Neural progenitor cell (in vitro differentiated cells): ENCODE results near the gene GDPD3. TPM values are rescaled to one million over a fixed set of nuclear protein-coding genes. Genes with fewer than 3 reads are reported as not detected.

Experiments
- DNase-seq: peaks from one replicate; pipeline ENCODE4 v3.0.0-alpha.2; 2016; ENCODE audit warnings: low spot score
- H2AFZ ChIP-seq: fragments of 200-600 bp; sonication (generic); replicated peaks from 2 replicates; pipeline ENCODE4 v1.6.1; 2016; ENCODE audit warnings: antibody characterized with exemption
- H3F3A ChIP-seq: fragments of 200-600 bp; sonication (generic); 2 replicates; pipeline ENCODE4 v1.6.1; 2016; ENCODE audit warnings: antibody characterized with exemption, low read depth
- H3K27ac ChIP-seq: fragments of 200-600 bp; sonication (generic); 2 replicates; pipeline ENCODE4 v1.5.1; 2016; ENCODE audit warnings: mild to moderate bottlenecking
- H3K27me3 ChIP-seq: fragments of 200-600 bp; sonication (generic); 2 replicates; pipeline ENCODE4 v1.6.1; 2016; ENCODE audit warnings: mild to moderate bottlenecking, moderate library complexity
- H3K36me3 ChIP-seq: fragments of 200-600 bp; sonication (generic); 2 replicates; pipeline ENCODE4 v1.5.1; 2016
- H3K4me1 ChIP-seq: fragments of 200-600 bp; sonication (generic); 2 replicates; pipeline ENCODE4 v1.6.1; 2016; ENCODE audit warnings: mixed run types
- H3K4me2 ChIP-seq: fragments of 200-600 bp; sonication (generic); 2 replicates; pipeline ENCODE4 v1.6.1; 2016
- H3K4me3 ChIP-seq: fragments of 200-600 bp; sonication (generic); 2 replicates; pipeline ENCODE4 v1.5.1; 2016
- H3K79me2 ChIP-seq: fragments of 200-600 bp; sonication (generic); 2 replicates; pipeline ENCODE4 v1.6.1; 2016; ENCODE audit warnings: low read depth
- H3K9ac ChIP-seq: fragments of 200-600 bp; sonication (generic); 2 replicates; pipeline ENCODE4 v1.6.1; 2016
- H3K9me3 ChIP-seq: fragments of 200-600 bp; sonication (generic); 2 replicates; pipeline ENCODE4 v1.5.1; 2016; ENCODE audit warnings: low read depth
- H4K20me1 ChIP-seq: fragments of 200-600 bp; sonication (generic); 2 replicates; pipeline ENCODE4 v1.6.1; 2016; ENCODE audit warnings: low read depth
- H3K27ac Mint-ChIP-seq: 3 replicates; pipeline ENCODE4 v1.8.0; 2021; ENCODE audit warnings: mixed read lengths
- H3K27me3 Mint-ChIP-seq: 2 replicates; pipeline ENCODE4 v1.8.0; 2022; ENCODE audit warnings: low read depth, mild to moderate bottlenecking, inconsistent platforms, moderate library complexity, mixed read lengths; ENCODE audit not compliant: insufficient read depth
- H3K36me3 Mint-ChIP-seq: 3 replicates; pipeline ENCODE4 v1.8.0; 2021; ENCODE audit warnings: mixed read lengths
- H3K4me1 Mint-ChIP-seq: 3 replicates; pipeline ENCODE4 v1.8.0; 2021; ENCODE audit warnings: mixed read lengths
- H3K4me3 Mint-ChIP-seq: 3 replicates; pipeline ENCODE4 v1.8.0; 2021; ENCODE audit warnings: mild to moderate bottlenecking, moderate library complexity, mixed read lengths
- H3K9me3 Mint-ChIP-seq: 3 replicates; pipeline ENCODE4 v1.8.0; 2020; ENCODE audit warnings: mixed read lengths
- EZH2 ChIP-seq: fragments of 200-600 bp; sonication (generic); IDR thresholded peaks from 2 replicates; pipeline ENCODE4 v1.6.1; 2017; ENCODE audit warnings: antibody characterized with exemption, mild to moderate bottlenecking, moderate library complexity
- EZH2phosphoT487 ChIP-seq: fragments of 200-600 bp; sonication (generic); IDR thresholded peaks from 2 replicates; pipeline ENCODE4 v1.6.1; 2017; ENCODE audit warnings: antibody characterized with exemption
- total RNA-seq: library from RNA; depleted of rRNA; stranded (reverse); fragments of >200 nt; gene quantifications from 2 replicates; pipeline ENCODE4 v1.2.3, GENCODE V29; 2015; ENCODE audit warnings: low replicate concordance
- TF ChIP-seq, protein P1 (sequence below): fragments of 200-600 bp; sonication (generic); IDR thresholded peaks from 2 replicates; pipeline ENCODE4 v1.5.1; 2017; ENCODE audit warnings: antibody characterized with exemption, mild to moderate bottlenecking

Gene GDPD3
- total RNA-seq, 1 donor from 2014 or later = 0.13 TPM

DNA sequence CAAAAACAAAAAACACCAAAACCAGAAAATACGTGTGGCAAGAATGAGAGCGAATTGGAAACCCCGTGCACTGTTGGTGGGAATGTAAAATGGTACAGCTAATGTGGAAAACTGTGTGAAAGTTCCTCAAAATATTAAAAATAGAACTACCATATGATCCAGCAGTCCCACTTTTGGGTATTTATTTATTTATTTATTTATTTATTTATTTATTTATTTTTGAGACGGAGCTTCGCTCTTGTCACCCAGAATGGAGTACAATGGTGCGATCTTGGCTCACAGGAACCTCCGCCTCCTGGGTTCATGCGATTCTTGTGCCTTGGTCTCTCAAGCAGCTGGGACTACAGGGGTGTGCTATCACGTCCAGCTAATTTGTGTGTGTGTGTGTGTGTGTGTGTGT lies 39.2 kb upstream of the GDPD3 start:
- H3K36me3 ChIP-seq = no peaks in the 10 kb centered on the region
- no peak for DNase-seq
- no peak overlapping the region for H2AFZ ChIP-seq
- H4K20me1 ChIP-seq = no peaks in the 10 kb centered on the region
- no peak for TF ChIP-seq EZH2phosphoT487
- TF ChIP-seq, protein P1, sequence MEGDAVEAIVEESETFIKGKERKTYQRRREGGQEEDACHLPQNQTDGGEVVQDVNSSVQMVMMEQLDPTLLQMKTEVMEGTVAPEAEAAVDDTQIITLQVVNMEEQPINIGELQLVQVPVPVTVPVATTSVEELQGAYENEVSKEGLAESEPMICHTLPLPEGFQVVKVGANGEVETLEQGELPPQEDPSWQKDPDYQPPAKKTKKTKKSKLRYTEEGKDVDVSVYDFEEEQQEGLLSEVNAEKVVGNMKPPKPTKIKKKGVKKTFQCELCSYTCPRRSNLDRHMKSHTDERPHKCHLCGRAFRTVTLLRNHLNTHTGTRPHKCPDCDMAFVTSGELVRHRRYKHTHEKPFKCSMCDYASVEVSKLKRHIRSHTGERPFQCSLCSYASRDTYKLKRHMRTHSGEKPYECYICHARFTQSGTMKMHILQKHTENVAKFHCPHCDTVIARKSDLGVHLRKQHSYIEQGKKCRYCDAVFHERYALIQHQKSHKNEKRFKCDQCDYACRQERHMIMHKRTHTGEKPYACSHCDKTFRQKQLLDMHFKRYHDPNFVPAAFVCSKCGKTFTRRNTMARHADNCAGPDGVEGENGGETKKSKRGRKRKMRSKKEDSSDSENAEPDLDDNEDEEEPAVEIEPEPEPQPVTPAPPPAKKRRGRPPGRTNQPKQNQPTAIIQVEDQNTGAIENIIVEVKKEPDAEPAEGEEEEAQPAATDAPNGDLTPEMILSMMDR = no peak
- TF ChIP-seq EZH2 = no peak
- no peak overlapping the region for H3K27ac Mint-ChIP-seq
- peaks cover 8% of the 10 kb centered on the region for H3K27me3 Mint-ChIP-seq
- no peaks in the 10 kb centered on the region for H3K4me1 Mint-ChIP-seq
- H3K36me3 Mint-ChIP-seq = peaks cover 2% of the 10 kb centered on the region
- H3K9ac ChIP-seq = no peak overlapping the region
- H3K9me3 Mint-ChIP-seq = peaks cover 17% of the 10 kb centered on the region
- H3K4me3 Mint-ChIP-seq = no peak overlapping the region
- no peaks in the 10 kb centered on the region for H3K4me1 ChIP-seq
- no peaks in the 10 kb centered on the region for H3K79me2 ChIP-seq
- no peaks in the 10 kb centered on the region for H3F3A ChIP-seq
- H3K4me3 ChIP-seq = no peak overlapping the region
- no peaks in the 10 kb centered on the region for H3K27me3 ChIP-seq
- no peak overlapping the region for H3K27ac ChIP-seq
- H3K9me3 ChIP-seq = peaks cover 7% of the 10 kb centered on the region
- H3K4me2 ChIP-seq = no peak overlapping the region

DNA sequence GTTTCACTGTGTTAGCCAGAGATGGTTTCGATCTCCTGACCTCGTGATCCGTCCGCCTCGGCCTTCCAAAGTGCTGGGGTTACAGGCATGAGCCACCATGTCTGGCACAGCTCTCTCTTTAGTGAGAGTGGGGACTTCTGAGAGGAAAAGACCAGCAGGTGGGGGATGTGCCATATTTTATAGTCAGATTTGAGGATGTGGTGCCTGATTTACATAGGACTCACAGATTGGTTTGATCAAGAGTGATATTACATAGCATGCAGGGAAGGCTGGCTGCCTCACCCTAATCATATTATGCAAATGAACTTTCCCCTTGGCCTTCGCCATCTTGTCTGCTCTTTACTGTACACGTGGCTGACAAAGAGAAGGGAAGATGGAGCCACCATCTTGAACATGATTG lies 37.8 kb upstream of the GDPD3 start:
- Mint-ChIP-seq H3K36me3 (peaks cover 2% of the 10 kb centered on the region), H3K27me3 (peaks cover 10% of the 10 kb centered on the region), H3K9me3 (peaks cover 17% of the 10 kb centered on the region), H3K4me1 (no peaks in the 10 kb centered on the region), H3K4me3 (no peak overlapping the region), H3K27ac (no peak overlapping the region)
- TF ChIP-seq EZH2 = no peak
- TF ChIP-seq, protein P1 = no peak
- no peak for TF ChIP-seq EZH2phosphoT487
- Histone ChIP-seq H3K79me2 (no peaks in the 10 kb centered on the region), H4K20me1 (no peaks in the 10 kb centered on the region), H3K4me1 (no peaks in the 10 kb centered on the region), H3K27me3 (no peaks in the 10 kb centered on the region), H3K9me3 (peaks cover 7% of the 10 kb centered on the region), H2AFZ (no peak overlapping the region), H3K4me2 (no peak overlapping the region), H3K27ac (no peak overlapping the region), H3F3A (no peaks in the 10 kb centered on the region), H3K9ac (no peak overlapping the region), H3K36me3 (no peaks in the 10 kb centered on the region), H3K4me3 (no peak overlapping the region)
- DNase-seq = no peak

DNA sequence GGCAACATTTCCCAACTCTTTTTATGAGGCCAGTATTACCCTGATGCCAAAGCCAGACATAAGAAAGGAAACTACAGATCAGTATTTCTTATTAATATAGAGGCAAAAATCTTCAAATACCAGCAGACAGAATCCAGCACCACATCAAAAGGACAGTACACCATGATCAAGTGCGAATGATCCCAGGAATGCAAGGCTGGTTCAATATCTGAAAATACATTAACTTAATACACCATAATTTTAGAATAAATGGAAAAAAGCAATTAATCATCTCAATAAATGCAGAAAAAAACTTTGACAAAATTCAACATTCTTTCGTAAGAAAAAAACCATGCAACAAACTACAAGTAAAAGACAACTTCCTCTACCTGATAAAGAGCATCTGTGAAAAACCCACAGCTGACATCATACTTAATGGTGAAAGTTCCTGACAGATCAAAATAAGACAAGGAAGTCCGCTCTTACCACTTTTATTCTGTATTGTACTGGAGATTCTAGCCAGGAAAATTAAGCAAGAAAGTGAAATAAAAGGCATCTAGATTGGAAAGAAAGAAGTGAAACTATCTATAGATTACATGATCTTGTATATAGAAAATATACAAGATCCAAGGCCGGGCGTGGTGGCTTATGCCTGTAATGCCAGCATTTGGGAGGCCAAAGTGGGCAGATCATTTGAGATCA lies 36.1 kb upstream of the GDPD3 start:
- peaks cover 2% of the 10 kb centered on the region for H3K36me3 Mint-ChIP-seq
- Histone ChIP-seq H3K4me1 (no peaks in the 10 kb centered on the region), H3K9me3 (peaks cover 7% of the 10 kb centered on the region), H3K4me2 (no peak overlapping the region), H3K4me3 (no peak overlapping the region), H3F3A (no peaks in the 10 kb centered on the region), H3K27me3 (no peaks in the 10 kb centered on the region), H3K36me3 (no peaks in the 10 kb centered on the region), H2AFZ (no peak overlapping the region), H3K27ac (no peak overlapping the region), H3K9ac (no peak overlapping the region), H4K20me1 (no peaks in the 10 kb centered on the region), H3K79me2 (no peaks in the 10 kb centered on the region)
- peaks cover 17% of the 10 kb centered on the region for H3K9me3 Mint-ChIP-seq
- H3K27ac Mint-ChIP-seq = no peak overlapping the region
- H3K4me1 Mint-ChIP-seq = no peaks in the 10 kb centered on the region
- H3K27me3 Mint-ChIP-seq = peaks cover 10% of the 10 kb centered on the region
- no peak overlapping the region for H3K4me3 Mint-ChIP-seq
- no peak for DNase-seq
- TF ChIP-seq, protein P1 = no peak
- TF ChIP-seq EZH2 = no peak
- TF ChIP-seq EZH2phosphoT487 = no peak
